ENCODE results near the gene LINC00305. TPM values are rescaled to one million over a fixed set of nuclear protein-coding genes. Genes with fewer than 3 reads are reported as not detected.
A peak's percentile ranks its signal among the peaks of the same experiment; 100 is the strongest.

The LINC00305 gene
- total and polyA plus RNA-seq, 2 of the 8 experiments (the other 6 are each of a cell fraction or from before 2014, with no cell fraction given) = not detected

DNA sequence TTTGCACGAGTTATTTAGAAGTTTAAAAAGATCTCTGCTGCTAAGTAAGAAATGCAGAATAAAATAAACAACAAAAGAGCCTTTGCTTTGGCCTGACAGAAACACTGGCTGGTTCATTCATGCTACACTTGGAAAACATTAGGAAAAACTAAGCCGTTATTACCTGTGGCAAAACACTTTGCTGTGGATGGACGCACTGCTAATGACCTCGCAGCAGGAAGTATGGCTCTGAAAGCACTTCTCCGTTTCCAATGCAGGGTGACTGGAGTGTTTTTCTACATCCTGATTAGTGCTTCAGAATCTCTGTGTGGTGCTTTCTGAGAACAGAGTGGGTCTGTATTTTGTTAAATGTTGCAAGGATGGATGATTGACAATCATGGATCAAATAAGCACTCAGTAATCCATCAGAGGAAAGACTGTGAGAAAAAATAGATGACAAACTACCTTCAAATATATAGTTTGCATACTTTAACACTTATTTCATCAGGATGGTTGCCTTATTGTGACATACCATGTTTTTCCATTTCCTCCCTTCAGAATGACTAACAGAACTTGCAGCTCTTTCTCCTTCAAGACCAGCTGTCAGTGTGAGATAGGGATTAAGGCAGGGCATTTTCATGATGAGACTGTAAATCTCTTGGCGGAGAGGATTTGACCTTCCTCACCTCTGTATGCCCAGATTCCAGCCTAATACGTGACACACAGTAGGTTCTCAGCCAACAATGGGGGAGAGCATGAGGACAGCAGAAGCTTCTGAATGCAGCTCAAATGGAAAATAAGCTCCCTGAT, 38.0 kb downstream of the LINC00305 start:
- no peaks in the 10 kb centered on the region for H3K36me3 ChIP-seq (ENCODE audit: control insufficient read depth in 2 of 4, insufficient read depth in 4 of 4, low read length in 3 of 4)
- no peaks in the 10 kb centered on the region for H3K79me2 ChIP-seq (ENCODE audit: control insufficient read depth in 1 of 2, insufficient read depth in 2 of 2, low read length in 2 of 2)
- no peak for FAIRE-seq
- H3K4me2 ChIP-seq (ENCODE audit: insufficient read depth in 1 of 2, low read depth in 2 of 2, low read length in 2 of 2) = no peak overlapping the region
- no peak for DNase-seq (ENCODE audit: low read depth in 1 of 2, low spot score in 2 of 2)
- H2AK5ac ChIP-seq (ENCODE audit: low read depth, low read length) = no peak overlapping the region
- ChIA-PET CTCF (ENCODE audit: partially characterized antibody) (interaction anchor here (0.5 to 2.7 kb wide), 6 partner anchors 8 to 584 kb away, joined by 3 to 11 read pairs (median 3); no protein-coding TSS in a partner anchor), POLR2A (ENCODE audit: partially characterized antibody) (no interaction called here)
- no peak overlapping the region for H3K14ac ChIP-seq (ENCODE audit: insufficient read length)
- no peak overlapping the region for H3K27ac ChIP-seq (ENCODE audit: low read depth, low read length)
- 84% methylated on average over 7 of the region's 7 CpGs; no CpG with 5 or more reads in 1 of the 2 experiments for WGBS, 2 experiments (ENCODE audit: extremely low coverage in 1 of 2, insufficient coverage in 1 of 2, insufficient read length in 1 of 2, insufficient replicate concordance in 2 of 2, low coverage in 1 of 2, low lambda C conversion rate in 2 of 2, missing lambda C conversion rate in 1 of 2)
- no peaks in the 10 kb centered on the region; a peak in 1 of 7 replicates for H3K27me3 ChIP-seq (replicated peaks in 1 of 4; ENCODE audit: control insufficient read depth in 3 of 4, extremely low read depth in 1 of 4, insufficient read depth in 3 of 4, low read length in 3 of 4)
- H4K5ac ChIP-seq (ENCODE audit: insufficient read length, low read depth, low read length) = no peak overlapping the region
- H3K56ac ChIP-seq (replicated peaks; ENCODE audit: insufficient read length, low read depth, low read length) = no peak overlapping the region
- no peak overlapping the region for H2BK12ac ChIP-seq (ENCODE audit: low read depth, low read length)
- no peak overlapping the region for H2BK15ac ChIP-seq (ENCODE audit: low read length)
- no peak overlapping the region for H3K4me3 ChIP-seq (ENCODE audit: extremely low read depth in 1 of 4, insufficient read depth in 2 of 4, low read depth in 3 of 4, low read length in 4 of 4)
- no peak overlapping the region for H2BK5ac ChIP-seq (ENCODE audit: low read depth, low read length)
- no peaks in the 10 kb centered on the region for H3K9me3 ChIP-seq (ENCODE audit: insufficient read depth in 2 of 2, low read depth in 1 of 2, low read length in 1 of 2)
- H3K4ac ChIP-seq (replicated peaks; ENCODE audit: insufficient read length, low read depth, low read length) = no peak overlapping the region
- no peak overlapping the region for H4K91ac ChIP-seq (replicated peaks; ENCODE audit: insufficient read length, low read length)
- no peak overlapping the region for H4K8ac ChIP-seq (ENCODE audit: extremely low read depth, insufficient read depth, low read length)
- H4K20me1 ChIP-seq (replicated peaks in 1 of 2; ENCODE audit: control insufficient read depth in 1 of 2, insufficient read depth in 2 of 2, low read length in 2 of 2) = no peaks in the 10 kb centered on the region
- peak overlapping the region; percentile 48; the same call in 1 of the 2 replicates for H2AFZ ChIP-seq (ENCODE audit: low read length)
- no peak overlapping the region for H3K18ac ChIP-seq (ENCODE audit: extremely low read depth, low read length)
- no peak for TF ChIP-seq ASH2L (IDR thresholded peaks at IDR 0.05; ENCODE audit: low read length)
- no peak for TF ChIP-seq SP1 (IDR thresholded peaks at IDR 0.05; ENCODE audit: low read depth, low read length)
- no peak for TF ChIP-seq CHD2 (IDR thresholded peaks at IDR 0.05; ENCODE audit: low read length)
- no peak overlapping the region for H3K23ac ChIP-seq (ENCODE audit: insufficient read length)
- H3K23me2 ChIP-seq (ENCODE audit: low read depth, low read length) = no peaks in the 10 kb centered on the region
- H3K9ac ChIP-seq (replicated peaks in 1 of 4; ENCODE audit: extremely low read depth in 1 of 4, low read depth in 3 of 4, low read length in 3 of 4) = no peak overlapping the region; a peak in 1 of 7 replicates
- H3K79me1 ChIP-seq (ENCODE audit: low read depth, low read length) = no peaks in the 10 kb centered on the region
- H2BK120ac ChIP-seq (replicated peaks; ENCODE audit: low read depth, low read length) = no peak overlapping the region
- H2BK20ac ChIP-seq (ENCODE audit: low read length) = no peak overlapping the region
- H3K4me1 ChIP-seq (replicated peaks in 1 of 4; ENCODE audit: control insufficient read depth in 3 of 4, insufficient read depth in 4 of 4, low read length in 3 of 4) = no peaks in the 10 kb centered on the region
